HCT116 (cell line): ENCODE data around the gene CGGBP1. TPM values are rescaled to one million over a fixed set of nuclear protein-coding genes. Genes with fewer than 3 reads are reported as not detected.

Source experiments
- ATAC-seq: fragments of 200-7000 bp; cut with Tn5 transposase; 2 replicates; pipeline ENCODE4 v1.9.1; 2020; ENCODE audit warnings: mild to moderate bottlenecking, moderate library complexity
- BruUV-seq: library from RNA; stranded (reverse); fragments of 400-500 nt; replicated peaks from 2 replicates; lab custom pipeline; 2021; lab: Mats Ljungman, UMichigan
- CTCF ChIA-PET: fragments of 300-600 bp; sonication (Branson Sonifier 250); formaldehyde crosslinking; loops from one replicate; lab custom pipeline; 2021; ENCODE audit warnings: antibody characterized with exemption; lab: Charles Lee
- POLR2A ChIA-PET: fragments of 300-600, 350-600 bp; sonication (Branson Sonifier 250); formaldehyde crosslinking; loops from one replicate; lab custom pipeline; 2021; ENCODE audit warnings: antibody characterized with exemption; lab: Charles Lee
- RAD21 ChIA-PET, 2 experiments: fragments of 300-600 bp; sonication (Branson Sonifier 250); formaldehyde crosslinking; loops; one replicate each; lab custom pipeline; 2023; ENCODE audit warnings: low total read pairs in 2 of 2; ENCODE audit not compliant: uncharacterized antibody in 2 of 2, unreplicated experiment in 2 of 2, low non-redundant PET in 1 of 2; lab: Charles Lee
- DNase-seq: peaks from one replicate; pipeline ENCODE4 v3.0.0-alpha.2; 2010; ENCODE audit warnings: low read depth, low spot score
- H2AFZ ChIP-seq: fragments of 200-600 bp; shearing (Covaris generic), sonication (generic); 2 replicates; pipeline ENCODE4 v1.6.1; 2017; ENCODE audit warnings: low read depth, mixed run types, mixed read lengths, antibody characterized with exemption, low read length; ENCODE audit not compliant: poor library complexity, severe bottlenecking
- H3K27ac ChIP-seq: 2 replicates; pipeline ENCODE4 v1.5.1; 2012; ENCODE audit warnings: low read depth, low read length
- H3K27me3 ChIP-seq: fragments of 200-600 bp; sonication (generic); 2 replicates; pipeline ENCODE4 v1.6.1; 2016; ENCODE audit warnings: mixed run types, low read length, mixed read lengths; ENCODE audit not compliant: insufficient read depth
- H3K36me3 ChIP-seq, 2 experiments: fragments of 200-500 bp in 1 of 2; fragments of 200-600 bp in 1 of 2; sonication (Bioruptor generic) in 1 of 2; sonication (generic) in 1 of 2; 2 replicates each; pipeline versions ENCODE4 v1.5.1 to v1.6.1; 2014 to 2016; ENCODE audit warnings: low read length in 2 of 2, inconsistent platforms in 1 of 2, mixed read lengths in 1 of 2, mixed run types in 1 of 2; ENCODE audit not compliant: insufficient read depth in 2 of 2, control insufficient read depth in 1 of 2
- H3K4me1 ChIP-seq, 2 experiments: fragments of 200-600 bp in 1 of 2; sonication (generic) in 1 of 2; 2 replicates each; pipeline versions ENCODE4 v1.5.1 to v1.6.1; 2012 to 2017; ENCODE audit warnings: low read length in 2 of 2, inconsistent platforms in 1 of 2, mild to moderate bottlenecking in 1 of 2, mixed read lengths in 1 of 2, mixed run types in 1 of 2, moderate library complexity in 1 of 2; ENCODE audit not compliant: insufficient read depth in 2 of 2, control insufficient read depth in 1 of 2
- H3K4me2 ChIP-seq: fragments of 200-600 bp; sonication (generic); 2 replicates; pipeline ENCODE4 v1.6.1; 2017; ENCODE audit warnings: mixed run types, low read length, mixed read lengths
- H3K4me3 ChIP-seq, 2 experiments: fragments of 200-600 bp in 1 of 2; sonication (generic) in 1 of 2; replicated peaks in 1 of 2; 2 replicates each; pipeline ENCODE4 v1.5.1; 2011 to 2016; ENCODE audit warnings: low read length in 2 of 2, control low read depth in 1 of 2, low read depth in 1 of 2, mild to moderate bottlenecking in 1 of 2, mixed read lengths in 1 of 2, mixed run types in 1 of 2
- H3K79me2 ChIP-seq: fragments of 200-600 bp; sonication (generic); 2 replicates; pipeline ENCODE4 v1.6.1; 2017; ENCODE audit warnings: mild to moderate bottlenecking, mixed run types, low read length, moderate library complexity, mixed read lengths; ENCODE audit not compliant: insufficient read depth
- H3K9ac ChIP-seq: fragments of 200-600 bp; sonication (generic); 2 replicates; pipeline ENCODE4 v1.6.1; 2016; ENCODE audit warnings: low read length, mixed read lengths
- H3K9me2 ChIP-seq: fragments of 200-600 bp; sonication (generic), shearing (Covaris generic); 2 replicates; pipeline ENCODE4 v1.6.1; 2017; ENCODE audit warnings: mixed run types, mild to moderate bottlenecking, moderate library complexity; ENCODE audit not compliant: insufficient read depth
- H3K9me3 ChIP-seq, 2 experiments: fragments of 200-500 bp in 1 of 2; fragments of 200-600 bp in 1 of 2; sonication (Bioruptor generic) in 1 of 2; sonication (generic) in 1 of 2; 2 replicates each; pipeline ENCODE4 v1.6.1; 2014 to 2017; ENCODE audit warnings: low read length in 2 of 2, mixed read lengths in 2 of 2, inconsistent platforms in 1 of 2, low read depth in 1 of 2, mild to moderate bottlenecking in 1 of 2, mixed run types in 1 of 2, moderate library complexity in 1 of 2; ENCODE audit not compliant: control insufficient read depth in 1 of 2, insufficient read depth in 1 of 2
- H4K20me1 ChIP-seq: fragments of 200-600 bp; sonication (generic), shearing (Covaris generic); 2 replicates; pipeline ENCODE4 v1.6.1; 2017; ENCODE audit warnings: mixed run types, mild to moderate bottlenecking, moderate library complexity; ENCODE audit not compliant: insufficient read depth
- CBX3 ChIP-seq: IDR thresholded peaks from 2 replicates; pipeline ENCODE4 v1.6.1; 2012; ENCODE audit warnings: low read depth
- CEBPB ChIP-seq: IDR thresholded peaks from 2 replicates; pipeline ENCODE4 v1.6.1; 2012; ENCODE audit warnings: low read depth
- CTCF ChIP-seq, 3 experiments: fragments of 200-600 bp in 1 of 3; sonication (generic) in 1 of 3; IDR thresholded peaks in 2 of 3; conservative IDR thresholded peaks in 1 of 3; 2 replicates each; pipeline ENCODE4 v1.5.1; 2012 to 2017; ENCODE audit warnings: low read depth in 2 of 3, low read length in 2 of 3, antibody characterized with exemption in 1 of 3, borderline replicate concordance in 1 of 3, control low read depth in 1 of 3, mild to moderate bottlenecking in 1 of 3, mixed read lengths in 1 of 3, mixed run types in 1 of 3, moderate library complexity in 1 of 3; ENCODE audit not compliant: insufficient read depth in 1 of 3
- EGR1 ChIP-seq: IDR thresholded peaks from 2 replicates; pipeline ENCODE4 v1.6.1; 2012; ENCODE audit warnings: low read depth
- EZH2phosphoT487 ChIP-seq: fragments of 200-600 bp; IDR thresholded peaks from 2 replicates; pipeline ENCODE4 v1.6.1; 2018; ENCODE audit warnings: antibody characterized with exemption, borderline replicate concordance
- FOSL1 ChIP-seq: IDR thresholded peaks from 2 replicates; pipeline ENCODE4 v1.6.1; 2012; ENCODE audit warnings: low read depth
- MAX ChIP-seq: IDR thresholded peaks from 2 replicates; pipeline ENCODE4 v1.6.1; 2012
- POLR2A ChIP-seq: IDR thresholded peaks from 2 replicates; pipeline ENCODE4 v1.7.0; 2011; ENCODE audit warnings: borderline replicate concordance; ENCODE audit not compliant: insufficient read depth, insufficient read length; ENCODE audit errors: extremely low read depth
- POLR2AphosphoS5 ChIP-seq: IDR thresholded peaks from 2 replicates; pipeline ENCODE4 v1.6.1; 2011; ENCODE audit warnings: mild to moderate bottlenecking, low read depth, low read length, moderate library complexity
- RAD21 ChIP-seq: IDR thresholded peaks from 2 replicates; pipeline ENCODE4 v1.6.1; 2012; ENCODE audit warnings: low read depth, mild to moderate bottlenecking
- REST ChIP-seq: IDR thresholded peaks from 2 replicates; pipeline ENCODE4 v1.6.1; 2012; ENCODE audit warnings: low read depth
- SIN3A ChIP-seq: IDR thresholded peaks from 2 replicates; pipeline ENCODE4 v1.6.1; 2012; ENCODE audit warnings: low read depth
- SP1 ChIP-seq: IDR thresholded peaks from 2 replicates; pipeline ENCODE4 v1.6.1; 2012; ENCODE audit warnings: low read depth
- TCF7L2 ChIP-seq: IDR thresholded peaks from 2 replicates; pipeline ENCODE4 v1.7.0; 2011; ENCODE audit warnings: borderline replicate concordance, inconsistent platforms; ENCODE audit not compliant: insufficient read depth, insufficient read length; ENCODE audit errors: extremely low read depth
- ZFX ChIP-seq: fragments of 450-650 bp; IDR thresholded peaks from 2 replicates; pipeline ENCODE4 v1.6.1; 2017
- intact Hi-C: fragments of 100-400 bp; cut with micrococcal nuclease; formaldehyde crosslinking; loops from 2 replicates; pipeline ENCODE4 v1.10.0; 2022
- total RNA-seq: library from RNA; stranded (reverse); gene quantifications from one replicate; pipeline ENCODE4 v1.2.1, GENCODE V29; 2021; ENCODE audit not compliant: unreplicated experiment

The CGGBP1 gene
- total RNA-seq, 1 experiment from 2014 or later = 52.7 TPM

- no peaks in the 10 kb centered on the region for H3K36me3 ChIP-seq
- H3K9me2 ChIP-seq = no peaks in the 10 kb centered on the region
- no peak for TF ChIP-seq TCF7L2
- TF ChIP-seq SIN3A = no peak
- no peak for TF ChIP-seq FOSL1
- TF ChIP-seq POLR2A = no peak
- no peak for TF ChIP-seq SP1
- TF ChIP-seq, all 23 proteins: peak for 0
- Histone ChIP-seq H3K9me3 (no peaks in the 10 kb centered on the region), H2AFZ (no peak overlapping the region), H3K9ac (no peak overlapping the region), H3K4me3 (no peak overlapping the region), H3K27ac (no peak overlapping the region), H3K4me1 (no peaks in the 10 kb centered on the region), H3K4me2 (no peak overlapping the region), H3K79me2 (peaks cover 29% of the 10 kb centered on the region), H3K27me3 (no peaks in the 10 kb centered on the region), H4K20me1 (no peaks in the 10 kb centered on the region)
- RAD21 ChIA-PET = no interaction called here
- DNase-seq = no peak
- POLR2A ChIA-PET = no interaction called here
- intact Hi-C loops = no loop called here
- BruUV-seq = no TSS peak
- no peak for ATAC-seq
- CTCF ChIA-PET = no interaction called here
These were observed 25.3 kb upstream of the CGGBP1 start for GRCh38 chr3:88084097-88084501.

DNA sequence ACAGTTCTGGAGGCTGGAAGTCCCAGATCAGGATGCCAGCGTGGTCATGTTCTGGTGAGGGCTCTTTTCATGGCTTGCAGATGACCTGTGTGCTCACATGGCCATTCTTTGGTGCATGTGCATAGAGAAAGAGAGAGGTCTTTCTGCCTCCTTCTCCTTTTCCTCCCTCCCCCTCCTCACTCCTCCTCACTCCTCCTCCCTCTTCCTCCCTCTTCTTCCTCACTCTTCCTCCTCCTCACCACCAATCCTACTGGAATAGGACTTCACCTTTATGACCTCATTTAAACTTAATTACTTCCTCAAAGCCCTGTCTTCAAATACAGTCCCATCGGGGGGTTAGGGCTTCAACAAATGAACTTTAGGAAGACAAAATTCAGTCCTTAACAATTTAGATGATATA lies 24.0 kb upstream of the CGGBP1 start:
- no TSS peak for BruUV-seq
- Histone ChIP-seq H3K4me3 (no peak overlapping the region), H3K27me3 (no peaks in the 10 kb centered on the region), H3K9me3 (no peaks in the 10 kb centered on the region), H3K9me2 (no peaks in the 10 kb centered on the region), H3K79me2 (peaks cover 37% of the 10 kb centered on the region), H3K4me1 (no peaks in the 10 kb centered on the region), H2AFZ (no peak overlapping the region), H3K4me2 (no peak overlapping the region), H3K27ac (no peak overlapping the region), H3K9ac (no peak overlapping the region), H4K20me1 (no peaks in the 10 kb centered on the region), H3K36me3 (no peaks in the 10 kb centered on the region)
- intact Hi-C loops = no loop called here
- ATAC-seq (no peak), DNase-seq (no peak)
- RAD21 ChIA-PET = no interaction called here
- CTCF ChIA-PET = no interaction called here
- POLR2A ChIA-PET = no interaction called here
- TF ChIP-seq ZFX (no peak), MAX (no peak), POLR2AphosphoS5 (no peak), CTCF (IDR thresholded peaks at IDR 0.05 in 2 of 3, conservative IDR thresholded peaks at IDR 0.05 in 1 of 3; ENCODE audit: borderline replicate concordance in 1 of 3, insufficient read depth in 1 of 3, low read depth in 2 of 3, low read length in 2 of 3) (no peak), SP1 (no peak), CEBPB (no peak), EZH2phosphoT487 (no peak), CBX3 (no peak), SIN3A (no peak), TCF7L2 (no peak), EGR1 (no peak), RAD21 (no peak), REST (no peak)
